Measurements from ENCODE around the gene CYP39A1. TPM values are rescaled to one million over a fixed set of nuclear protein-coding genes. Genes with fewer than 3 reads are reported as not detected.

CYP39A1 gene
- total and polyA plus RNA-seq, 7 donors: 0.34 to 2.0 (median 0.63) TPM

- Histone ChIP-seq H3K36me3 (ENCODE audit: insufficient read depth in 1 of 2, low read depth in 1 of 2) (no peaks in the 10 kb centered on the region), H3K9me3 (no peaks in the 10 kb centered on the region), H3K27me3 (ENCODE audit: insufficient read depth in 3 of 3, low read length in 2 of 3) (no peaks in the 10 kb centered on the region), H3K4me1 (no peaks in the 10 kb centered on the region), H3K27ac (no peak overlapping the region), H3K4me3 (no peak overlapping the region)
- intact Hi-C loops (cut with DNase I): no loop called here
- TF ChIP-seq CTCF (IDR thresholded peaks at IDR 0.05): no peak
- 84 to 87% (median 85%) methylated on average over 4 of the region's 4 CpGs for WGBS, 3 donors
- no peak for DNase-seq
- no peak for ATAC-seq
Measured at GRCh38 chr6:46684771-46685170, 32.2 kb upstream of the CYP39A1 start.

GRCh38 chr6:46677314-46677654 lies 24.7 kb upstream of the CYP39A1 start:
- DNase-seq (no peak), ATAC-seq (no peak)
- 86 to 90% (median 87%) methylated on average over 4 of the region's 4 CpGs for WGBS, 3 donors
- no peaks in the 10 kb centered on the region for H3K27me3 ChIP-seq (ENCODE audit: insufficient read depth in 3 of 3, low read length in 2 of 3)
- H3K4me1 ChIP-seq: no peaks in the 10 kb centered on the region
- peaks cover 3 to 50% of the 10 kb centered on the region in 2 donors for H3K36me3 ChIP-seq (ENCODE audit: insufficient read depth in 1 of 2, low read depth in 1 of 2)
- no peak for TF ChIP-seq CTCF (IDR thresholded peaks at IDR 0.05)
- intact Hi-C loops (cut with DNase I): no loop called here
- H3K4me3 ChIP-seq: no peak overlapping the region
- no peaks in the 10 kb centered on the region for H3K9me3 ChIP-seq
- H3K27ac ChIP-seq: no peak overlapping the region

GRCh38 chr6:46676604-46677313 lies 24.1 kb upstream of the CYP39A1 start:
- DNase-seq (no peak), ATAC-seq (no peak)
- intact Hi-C loops (cut with DNase I): no loop called here
- 89 to 92% (median 91%) methylated on average over 6 of the region's 6 CpGs for WGBS, 3 donors
- Histone ChIP-seq H3K4me3 (no peak overlapping the region), H3K27ac (no peak overlapping the region), H3K9me3 (no peaks in the 10 kb centered on the region), H3K4me1 (no peaks in the 10 kb centered on the region), H3K27me3 (ENCODE audit: insufficient read depth in 3 of 3, low read length in 2 of 3) (no peaks in the 10 kb centered on the region), H3K36me3 (ENCODE audit: insufficient read depth in 1 of 2, low read depth in 1 of 2) (peaks cover 3 to 55% of the 10 kb centered on the region in 2 donors)
- no peak for TF ChIP-seq CTCF (IDR thresholded peaks at IDR 0.05)

GRCh38 chr6:46674410-46674809 lies 21.8 kb upstream of the CYP39A1 start:
- Histone ChIP-seq H3K4me1 (no peaks in the 10 kb centered on the region), H3K27ac (no peak overlapping the region), H3K9me3 (no peaks in the 10 kb centered on the region), H3K36me3 (ENCODE audit: insufficient read depth in 1 of 2, low read depth in 1 of 2) (peaks cover 3 to 75% of the 10 kb centered on the region in 2 donors), H3K4me3 (no peak overlapping the region), H3K27me3 (ENCODE audit: insufficient read depth in 3 of 3, low read length in 2 of 3) (no peaks in the 10 kb centered on the region)
- no peak for TF ChIP-seq CTCF (IDR thresholded peaks at IDR 0.05)
- 32 to 54% (median 35%) methylated on average over 1 of the region's 1 CpG for WGBS, 3 donors
- DNase-seq: no peak
- intact Hi-C loops (cut with DNase I): no loop called here
- no peak for ATAC-seq

- TF ChIP-seq CTCF (IDR thresholded peaks at IDR 0.05): no peak
- WGBS, 3 donors: 95 to 98% (median 97%) methylated on average over 2 of the region's 2 CpGs
- DNase-seq (no peak), ATAC-seq (no peak)
- Histone ChIP-seq H3K27me3 (ENCODE audit: insufficient read depth in 3 of 3, low read length in 2 of 3) (no peaks in the 10 kb centered on the region), H3K27ac (no peak overlapping the region), H3K36me3 (ENCODE audit: insufficient read depth in 1 of 2, low read depth in 1 of 2) (peaks cover 0 to 82% of the 10 kb centered on the region in 2 donors), H3K4me1 (no peaks in the 10 kb centered on the region), H3K9me3 (no peaks in the 10 kb centered on the region), H3K4me3 (no peak overlapping the region)
- intact Hi-C loops (cut with DNase I): no loop called here
Measured at GRCh38 chr6:46667377-46667776, 14.8 kb upstream of the CYP39A1 start.

Measured in psoas muscle (tissue), 8 donors.